ENCODE measurements around the gene LRRFIP1. TPM values are rescaled to one million over a fixed set of nuclear protein-coding genes. Genes with fewer than 3 reads are reported as not detected.

Gene LRRFIP1
- polyA plus RNA-seq, 1 donor (not counting 4 experiments of a cell fraction or from before 2014, with no cell fraction given): 115 TPM

DNA sequence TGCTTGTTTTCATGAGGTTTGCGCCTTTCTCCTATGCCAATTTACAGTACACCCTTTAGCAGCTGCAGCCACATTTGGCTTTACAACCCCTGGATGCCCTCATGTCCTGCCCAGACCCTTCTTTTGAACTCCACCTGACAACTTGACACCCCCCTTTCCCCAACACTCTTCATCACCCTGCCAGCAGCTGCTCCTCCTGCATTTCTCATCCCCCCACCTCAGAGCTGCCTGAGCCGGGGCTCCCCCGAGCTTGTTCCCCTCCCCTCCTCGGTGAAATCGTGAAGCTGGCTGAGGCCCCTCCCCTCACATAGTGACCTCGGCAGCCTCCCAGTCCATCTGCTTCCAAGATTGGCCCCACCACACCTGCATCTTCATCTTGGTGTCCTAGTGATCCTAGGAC, 40.5 kb downstream of the LRRFIP1 start:
- Histone ChIP-seq H3K9ac (ENCODE audit: control insufficient read depth, extremely low read depth, insufficient read depth, low read length) (no peak overlapping the region), H3K79me2 (ENCODE audit: control insufficient read depth, insufficient read depth, low read length) (no peaks in the 10 kb centered on the region), H3K9me3 (ENCODE audit: control insufficient read depth, low read depth, low read length) (no peaks in the 10 kb centered on the region), H3K4me3 (ENCODE audit: control insufficient read depth in 2 of 3, extremely low read depth in 1 of 3, insufficient read depth in 2 of 3, low read depth in 1 of 3, low read length in 3 of 3) (no peak overlapping the region), H3K4me2 (ENCODE audit: control insufficient read depth, extremely low read depth, insufficient read depth, low read depth, low read length) (no peak overlapping the region), H3K27ac (ENCODE audit: control insufficient read depth, insufficient read depth, low read length) (no peak overlapping the region), H4K20me1 (ENCODE audit: control insufficient read depth, extremely low read depth, insufficient read depth, low read length) (no peaks in the 10 kb centered on the region), H2AFZ (ENCODE audit: control insufficient read depth, low read length) (no peak overlapping the region), H3K36me3 (ENCODE audit: control insufficient read depth in 2 of 2, extremely low read depth in 1 of 2, insufficient read depth in 2 of 2, low read length in 2 of 2) (no peaks in the 10 kb centered on the region), H3K9me1 (ENCODE audit: control insufficient read depth, extremely low read depth, insufficient read depth, low read length) (no peaks in the 10 kb centered on the region), H3K4me1 (ENCODE audit: control insufficient read depth, extremely low read depth, insufficient read depth, low read length) (peaks cover 7% of the 10 kb centered on the region), H3K27me3 (ENCODE audit: control insufficient read depth, extremely low read depth, insufficient read depth, low read length) (peaks cover 10% of the 10 kb centered on the region)
- TF ChIP-seq, protein P1, sequence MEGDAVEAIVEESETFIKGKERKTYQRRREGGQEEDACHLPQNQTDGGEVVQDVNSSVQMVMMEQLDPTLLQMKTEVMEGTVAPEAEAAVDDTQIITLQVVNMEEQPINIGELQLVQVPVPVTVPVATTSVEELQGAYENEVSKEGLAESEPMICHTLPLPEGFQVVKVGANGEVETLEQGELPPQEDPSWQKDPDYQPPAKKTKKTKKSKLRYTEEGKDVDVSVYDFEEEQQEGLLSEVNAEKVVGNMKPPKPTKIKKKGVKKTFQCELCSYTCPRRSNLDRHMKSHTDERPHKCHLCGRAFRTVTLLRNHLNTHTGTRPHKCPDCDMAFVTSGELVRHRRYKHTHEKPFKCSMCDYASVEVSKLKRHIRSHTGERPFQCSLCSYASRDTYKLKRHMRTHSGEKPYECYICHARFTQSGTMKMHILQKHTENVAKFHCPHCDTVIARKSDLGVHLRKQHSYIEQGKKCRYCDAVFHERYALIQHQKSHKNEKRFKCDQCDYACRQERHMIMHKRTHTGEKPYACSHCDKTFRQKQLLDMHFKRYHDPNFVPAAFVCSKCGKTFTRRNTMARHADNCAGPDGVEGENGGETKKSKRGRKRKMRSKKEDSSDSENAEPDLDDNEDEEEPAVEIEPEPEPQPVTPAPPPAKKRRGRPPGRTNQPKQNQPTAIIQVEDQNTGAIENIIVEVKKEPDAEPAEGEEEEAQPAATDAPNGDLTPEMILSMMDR (optimal IDR thresholded peaks at IDR 0.05 in 1 of 3, IDR thresholded peaks at IDR 0.05 in 1 of 3, conservative IDR thresholded peaks at IDR 0.05 in 1 of 3; ENCODE audit: extremely low read depth in 1 of 3, insufficient read depth in 2 of 3, low read length in 3 of 3): no peak
- TF ChIP-seq EZH2 (IDR thresholded peaks at IDR 0.05; ENCODE audit: low read length): no peak
- FAIRE-seq (no peak), DNase-seq (ENCODE audit: low read depth, low spot score) (no peak)
- dilution Hi-C loops (cut with MboI; ENCODE audit: extremely low pct_ligation_motif_present, low sequenced_read_pairs): no loop called here

DNA sequence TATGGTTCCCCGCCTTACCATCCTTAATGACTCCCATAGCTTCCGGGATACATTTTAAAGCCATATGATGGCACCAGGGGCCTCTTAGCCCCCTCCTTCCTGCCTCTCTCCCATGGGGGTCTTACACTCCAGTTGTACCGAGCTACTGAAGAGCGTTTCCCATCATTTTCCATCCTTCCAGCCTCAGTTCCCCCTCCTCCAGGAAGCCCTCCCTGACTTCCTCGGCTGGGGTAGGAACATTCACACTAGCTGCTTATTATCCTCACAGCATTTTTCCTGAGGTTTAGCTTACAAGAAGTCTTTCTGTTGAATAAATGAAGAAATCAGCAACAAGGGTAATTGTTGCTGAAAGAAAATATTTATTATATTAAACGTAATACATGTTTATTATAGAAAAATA, 41.1 kb downstream of the LRRFIP1 start:
- no peaks in the 10 kb centered on the region for H3K9me1 ChIP-seq (ENCODE audit: control insufficient read depth, extremely low read depth, insufficient read depth, low read length)
- H3K4me2 ChIP-seq (ENCODE audit: control insufficient read depth, extremely low read depth, insufficient read depth, low read depth, low read length): no peak overlapping the region
- FAIRE-seq (no peak), DNase-seq (ENCODE audit: low read depth, low spot score) (no peak)
- H3K27me3 ChIP-seq (ENCODE audit: control insufficient read depth, extremely low read depth, insufficient read depth, low read length): peaks cover 10% of the 10 kb centered on the region
- H3K9me3 ChIP-seq (ENCODE audit: control insufficient read depth, low read depth, low read length): no peaks in the 10 kb centered on the region
- H3K36me3 ChIP-seq (ENCODE audit: control insufficient read depth in 2 of 2, extremely low read depth in 1 of 2, insufficient read depth in 2 of 2, low read length in 2 of 2): no peaks in the 10 kb centered on the region
- H4K20me1 ChIP-seq (ENCODE audit: control insufficient read depth, extremely low read depth, insufficient read depth, low read length): no peaks in the 10 kb centered on the region
- no peak overlapping the region for H3K4me3 ChIP-seq (ENCODE audit: control insufficient read depth in 2 of 3, extremely low read depth in 1 of 3, insufficient read depth in 2 of 3, low read depth in 1 of 3, low read length in 3 of 3)
- H3K9ac ChIP-seq (ENCODE audit: control insufficient read depth, extremely low read depth, insufficient read depth, low read length): no peak overlapping the region
- no peak for TF ChIP-seq EZH2 (IDR thresholded peaks at IDR 0.05; ENCODE audit: low read length)
- TF ChIP-seq, protein P1 (optimal IDR thresholded peaks at IDR 0.05 in 1 of 3, IDR thresholded peaks at IDR 0.05 in 1 of 3, conservative IDR thresholded peaks at IDR 0.05 in 1 of 3; ENCODE audit: extremely low read depth in 1 of 3, insufficient read depth in 2 of 3, low read length in 3 of 3): no peak
- H2AFZ ChIP-seq (ENCODE audit: control insufficient read depth, low read length): no peak overlapping the region
- dilution Hi-C loops (cut with MboI; ENCODE audit: extremely low pct_ligation_motif_present, low sequenced_read_pairs): no loop called here
- no peak overlapping the region for H3K27ac ChIP-seq (ENCODE audit: control insufficient read depth, insufficient read depth, low read length)
- no peaks in the 10 kb centered on the region for H3K79me2 ChIP-seq (ENCODE audit: control insufficient read depth, insufficient read depth, low read length)
- peaks cover 7% of the 10 kb centered on the region for H3K4me1 ChIP-seq (ENCODE audit: control insufficient read depth, extremely low read depth, insufficient read depth, low read length)
